HG02885 (cell line): ENCODE measurements around the gene DNAJC5.
"Not testable (repeated sequence)": the region's sequence is repeated elsewhere in the genome, so short reads cannot be mapped to it uniquely, and the experiment has no call there.

ENCODE experiments used
- ATAC-seq: cut with Tn5 transposase; IDR thresholded peaks from one replicate; pipeline ENCODE4 v1.9.1; 2021; ENCODE audit warnings: mild to moderate bottlenecking; ENCODE audit not compliant: unreplicated experiment, poor library complexity

DNAJC5 gene

GRCh38 chr20:63860325-63861051, 34.4 kb upstream of the DNAJC5 start:
- ATAC-seq: no peak

DNA sequence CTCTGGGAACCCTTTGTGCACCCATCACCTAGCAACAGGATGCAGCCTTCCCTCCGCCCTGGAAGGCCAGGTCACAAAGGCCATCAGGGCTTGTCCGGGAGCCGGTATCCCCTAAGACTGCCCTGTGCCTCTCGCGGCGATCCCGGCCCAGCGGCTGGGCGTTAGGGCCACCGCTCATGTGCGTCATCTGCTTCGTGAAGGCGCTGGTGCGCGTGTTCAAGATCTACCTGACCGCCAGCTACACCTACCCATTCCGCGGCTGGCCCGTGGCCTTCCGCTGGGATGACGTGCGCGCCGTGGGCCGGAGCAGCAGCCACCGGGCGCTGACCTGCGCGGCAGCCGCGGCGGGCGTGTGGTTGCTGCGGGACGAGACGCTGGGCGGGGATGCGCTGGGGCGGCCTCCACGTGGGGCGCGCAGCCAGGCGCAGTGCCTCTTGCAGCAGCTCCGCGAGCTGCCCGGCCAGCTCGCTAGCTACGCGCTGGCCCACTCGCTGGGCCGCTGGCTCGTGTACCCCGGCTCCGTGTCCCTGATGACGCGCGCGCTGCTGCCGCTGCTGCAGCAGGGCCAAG, 33.5 kb upstream of the DNAJC5 start, which contains the start of gene ABHD16B:
Gene ABHD16B (plus strand): TSS at position 134 of the 570 bp plus-strand sequence. CDS start 43 bp downstream, at position 177.
- no peak for ATAC-seq

DNA sequence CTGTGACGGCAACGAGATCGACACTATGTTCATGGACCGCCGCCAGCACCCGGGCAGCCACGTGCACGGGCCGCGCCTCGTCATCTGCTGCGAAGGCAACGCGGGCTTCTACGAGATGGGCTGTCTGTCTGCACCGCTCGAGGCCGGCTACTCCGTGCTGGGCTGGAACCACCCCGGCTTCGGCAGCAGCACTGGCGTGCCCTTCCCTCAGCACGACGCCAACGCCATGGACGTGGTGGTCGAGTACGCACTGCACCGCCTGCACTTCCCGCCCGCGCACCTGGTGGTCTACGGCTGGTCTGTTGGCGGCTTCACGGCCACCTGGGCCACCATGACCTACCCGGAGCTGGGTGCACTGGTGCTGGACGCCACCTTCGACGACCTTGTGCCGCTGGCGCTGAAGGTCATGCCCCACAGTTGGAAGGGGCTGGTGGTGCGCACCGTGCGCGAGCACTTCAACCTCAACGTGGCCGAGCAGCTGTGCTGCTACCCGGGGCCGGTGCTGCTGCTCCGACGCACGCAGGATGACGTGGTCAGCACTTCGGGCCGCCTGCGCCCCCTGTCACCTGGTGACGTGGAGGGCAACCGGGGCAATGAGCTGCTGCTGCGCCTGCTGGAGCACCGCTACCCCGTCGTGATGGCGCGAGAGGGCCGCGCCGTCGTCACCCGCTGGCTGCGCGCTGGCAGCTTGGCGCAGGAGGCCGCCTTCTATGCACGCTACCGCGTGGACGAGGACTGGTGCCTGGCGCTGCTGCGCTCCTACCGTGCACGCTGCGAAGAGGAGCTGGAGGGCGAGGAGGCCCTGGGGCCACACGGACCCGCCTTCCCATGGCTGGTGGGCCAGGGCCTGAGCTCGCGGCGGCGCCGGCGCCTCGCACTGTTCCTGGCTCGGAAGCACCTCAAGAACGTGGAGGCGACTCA, 32.7 kb upstream of the DNAJC5 start:
- ATAC-seq: no peak

- ATAC-seq: no peak
Observed at GRCh38 chr20:63863021-63863797, 31.7 kb upstream of the DNAJC5 start.

DNA sequence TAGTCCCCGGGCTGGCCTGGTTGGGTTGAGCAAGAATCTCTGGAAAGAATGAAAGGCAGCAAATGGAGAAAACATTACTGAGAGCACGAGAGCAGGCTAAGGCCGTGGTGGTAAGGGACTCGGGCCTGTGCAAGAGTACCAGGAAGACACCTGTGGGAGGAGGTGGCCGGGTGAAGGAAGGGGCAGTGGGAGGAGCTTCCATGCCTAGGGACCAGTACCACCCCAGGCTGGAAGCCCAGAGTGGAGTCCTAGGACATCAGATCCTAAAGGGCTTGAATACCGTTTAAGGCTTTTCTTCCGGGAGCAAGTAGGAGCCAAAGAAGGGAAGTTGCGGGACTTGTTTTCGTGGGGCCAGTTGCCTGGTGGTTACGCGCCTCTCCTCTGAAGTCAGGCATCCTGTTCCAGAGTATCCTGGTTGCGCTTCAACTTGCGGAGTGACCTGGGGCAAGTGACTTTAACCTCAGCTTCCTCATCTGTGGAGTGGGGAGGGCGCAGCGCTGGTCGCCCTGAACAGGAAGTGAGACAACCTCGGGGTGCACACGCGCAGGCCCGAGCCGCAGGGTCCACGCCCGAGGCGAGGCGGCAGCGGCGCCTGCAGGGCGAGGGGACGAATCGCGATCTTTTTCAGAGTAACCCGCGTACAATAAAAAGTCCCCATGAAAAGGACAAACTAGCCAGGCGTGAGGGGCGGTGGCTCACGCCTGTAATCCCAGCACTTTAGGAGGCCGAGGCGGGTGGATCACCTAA, 31.0 kb upstream of the DNAJC5 start:
- ATAC-seq: peak; percentile 68

DNA sequence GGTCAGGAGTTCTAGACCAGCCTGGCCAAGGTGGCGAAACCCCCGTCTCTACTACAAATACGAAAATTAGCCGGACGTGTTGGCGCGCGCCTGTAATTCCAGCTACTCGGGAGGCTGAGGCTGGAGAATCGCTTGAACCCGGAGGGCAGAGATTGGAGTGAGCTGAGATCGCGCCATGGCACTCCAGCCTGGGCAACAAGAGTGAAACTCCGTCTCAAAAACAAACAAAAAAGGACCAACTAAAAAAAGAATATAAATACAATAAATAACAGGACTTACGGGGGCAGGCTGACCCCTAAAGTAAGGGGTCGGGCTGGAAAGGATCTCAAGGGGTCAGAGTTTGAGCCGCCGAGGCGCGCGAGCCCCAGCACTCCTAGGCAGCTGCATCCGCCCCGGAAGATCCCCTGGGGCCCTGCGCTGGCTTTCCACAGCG, 30.4 kb upstream of the DNAJC5 start:
- peak; percentile 3 for ATAC-seq

GRCh38 chr20:63864978-63865640, 29.8 kb upstream of the DNAJC5 start, which contains the start of gene TPD52L2:
Gene TPD52L2, plus strand, starts transcription at chr20:63865270. Its CDS starts 96 bp downstream, at chr20:63865366.
- ATAC-seq: peak; percentile 80

DNA sequence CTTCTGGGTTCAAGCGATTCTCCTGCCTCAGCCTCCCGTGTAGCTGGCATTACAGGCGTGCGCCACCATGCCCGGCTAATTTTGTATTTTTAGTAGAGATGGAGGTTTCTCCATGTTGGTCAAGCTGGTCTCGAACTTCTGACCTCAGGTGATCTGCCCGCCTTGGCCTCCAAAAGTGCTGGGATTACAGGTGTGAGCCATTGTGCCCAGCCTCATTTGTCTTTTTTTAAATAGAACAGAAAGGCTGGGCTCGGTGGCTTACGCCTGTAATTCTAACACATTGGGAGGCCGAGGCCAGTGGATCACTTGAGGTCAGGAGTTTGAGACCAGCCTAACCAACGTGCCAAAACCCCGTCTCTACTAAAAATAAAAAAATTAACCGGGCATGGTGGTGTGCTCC, 27.9 kb upstream of the DNAJC5 start:
- ATAC-seq: not testable (repeated sequence)

DNA sequence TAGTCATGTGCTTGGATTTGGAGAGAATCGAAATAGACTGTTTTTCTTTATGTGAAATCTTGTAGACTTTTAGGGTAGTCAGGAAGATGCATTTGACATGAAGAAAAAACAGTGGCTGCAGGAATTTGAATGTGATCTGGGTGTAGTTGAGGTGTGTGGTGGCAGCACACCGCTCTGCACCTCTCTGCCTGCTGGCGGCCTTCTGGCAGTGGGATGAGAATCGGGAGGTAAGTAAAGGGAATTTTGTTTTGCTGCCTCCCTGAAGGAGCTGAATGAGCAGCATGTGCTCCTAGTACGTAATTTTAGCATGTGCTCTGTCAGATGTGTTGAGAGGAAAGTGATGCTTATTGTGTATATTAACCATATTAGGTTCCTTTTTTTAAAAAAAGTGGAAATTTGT, 26.7 kb upstream of the DNAJC5 start:
- ATAC-seq: no peak

DNA sequence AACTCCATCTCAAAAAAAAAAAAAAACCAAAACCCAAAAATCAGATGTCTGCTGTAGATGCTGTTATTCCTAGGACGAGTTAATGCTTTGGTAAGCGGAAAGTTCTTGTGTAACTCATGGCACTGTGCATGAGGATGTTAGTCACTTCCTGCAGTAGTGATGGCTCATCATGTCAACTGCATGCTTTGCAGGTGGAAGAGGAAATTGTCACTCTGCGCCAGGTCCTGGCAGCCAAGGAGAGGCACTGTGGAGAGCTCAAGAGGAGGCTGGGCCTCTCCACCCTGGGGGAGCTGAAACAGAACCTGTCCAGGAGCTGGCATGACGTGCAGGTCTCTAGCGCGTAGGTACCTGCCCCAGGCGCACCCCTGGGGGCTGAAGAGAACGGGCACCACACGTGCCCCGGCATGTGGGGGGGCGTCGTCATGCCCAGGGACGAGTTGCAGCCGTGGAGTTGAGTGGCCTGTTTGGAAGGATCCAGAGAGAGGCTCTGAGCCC, 21.4 kb upstream of the DNAJC5 start:
- no peak for ATAC-seq

- not testable (repeated sequence) for ATAC-seq
Observed at GRCh38 chr20:63874241-63874640, 20.7 kb upstream of the DNAJC5 start.

DNA sequence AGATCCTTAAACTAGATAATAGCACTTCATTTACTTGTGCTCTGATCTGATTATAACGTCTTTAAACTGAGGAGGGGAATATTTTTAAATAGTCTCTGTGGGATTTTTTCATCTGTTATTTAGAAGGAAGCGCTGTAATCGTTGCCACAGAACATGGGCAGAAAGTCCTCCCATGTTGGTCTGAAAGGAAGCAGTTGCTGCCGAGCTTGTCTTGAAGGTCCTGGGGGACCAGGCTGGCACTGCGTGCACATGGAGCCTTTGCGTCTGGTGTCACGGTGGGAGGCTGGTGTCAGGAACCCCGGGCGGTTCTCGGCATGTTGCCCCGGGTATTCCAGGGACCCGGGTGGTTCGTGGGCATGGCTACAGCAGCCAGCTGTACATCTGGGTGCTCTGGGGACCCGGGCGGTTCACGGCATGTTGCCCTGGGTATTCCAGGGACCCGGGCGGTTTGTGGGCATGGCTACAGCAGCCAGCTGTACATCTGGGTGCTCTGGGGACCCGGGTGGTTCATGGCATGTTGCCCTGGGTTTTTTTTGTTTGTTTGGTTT, 18.4 kb upstream of the DNAJC5 start:
- no peak for ATAC-seq

- ATAC-seq: no peak
Observed at GRCh38 chr20:63877755-63878470, 17.0 kb upstream of the DNAJC5 start.

GRCh38 chr20:63878899-63879663, 15.8 kb upstream of the DNAJC5 start:
- ATAC-seq: no peak

DNA sequence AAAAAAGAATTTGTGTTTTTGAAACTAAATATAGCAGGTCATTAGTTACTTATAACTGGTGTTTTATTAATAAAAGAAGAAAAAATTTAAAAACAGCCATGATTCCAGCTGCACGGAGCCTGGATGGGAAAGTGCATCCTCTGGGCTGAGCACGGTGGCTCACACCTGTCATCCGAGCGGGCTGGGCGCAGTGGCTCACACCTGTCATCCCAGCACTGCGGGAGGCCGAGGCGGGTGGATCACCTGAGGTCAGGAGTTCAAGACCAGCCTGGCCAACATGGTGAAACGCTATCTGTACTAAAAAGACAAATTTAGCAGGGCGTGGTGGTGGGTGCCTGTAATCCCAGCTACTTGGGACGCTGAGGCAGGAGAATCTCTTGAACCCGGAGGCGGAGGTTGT, 14.0 kb upstream of the DNAJC5 start:
- not testable (repeated sequence) for ATAC-seq

GRCh38 chr20:63881451-63882226, 13.3 kb upstream of the DNAJC5 start:
- ATAC-seq: no peak
